GM19452 (cell line): Measurements from ENCODE around the gene NCK1.

Experiments used
- ATAC-seq: cut with Tn5 transposase; IDR thresholded peaks from one replicate; pipeline ENCODE4 v1.9.1; 2021; ENCODE audit not compliant: unreplicated experiment

NCK1 gene

DNA sequence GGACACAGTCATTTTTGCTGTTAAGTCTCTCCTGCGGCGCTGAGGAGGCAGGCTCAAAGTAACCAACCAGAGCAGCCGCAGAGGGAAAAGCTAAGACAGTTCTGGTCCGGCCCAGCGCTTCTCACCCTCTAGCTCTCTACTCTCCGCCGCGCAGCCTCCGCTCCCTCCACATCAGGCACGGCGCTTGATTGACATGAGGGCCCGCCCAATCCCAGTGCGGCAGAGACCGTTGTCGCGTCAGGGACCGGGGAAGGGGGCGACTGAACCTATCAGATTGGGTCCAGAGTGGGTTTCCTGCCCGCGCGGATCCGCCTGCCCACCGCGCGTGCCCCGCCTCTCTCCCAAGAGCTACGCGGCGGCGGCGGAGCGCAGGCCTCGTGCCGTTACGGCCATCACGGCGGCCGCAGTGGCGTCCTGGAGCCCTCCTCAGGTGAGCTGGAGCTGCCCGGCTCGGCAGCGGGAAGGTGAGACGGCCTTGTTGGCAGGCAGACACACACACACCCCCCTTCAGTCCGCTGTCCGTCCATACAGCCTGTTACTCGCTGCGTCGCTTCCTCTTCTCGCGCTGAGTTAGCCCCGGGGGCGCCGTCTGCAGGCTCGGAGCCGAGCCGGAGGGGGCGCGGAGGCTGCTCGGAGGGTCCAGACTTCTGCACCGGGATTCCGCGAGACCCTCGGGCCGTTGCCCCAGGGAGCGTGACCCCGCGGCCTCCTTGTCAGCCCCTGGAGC is at the start of gene NCK1:
TSS of gene NCK1 (plus strand) at position 319 of the 727 bp plus-strand sequence. CDS start 65,794 bp downstream, outside the sequence.
- peak; percentile 98 for ATAC-seq

DNA sequence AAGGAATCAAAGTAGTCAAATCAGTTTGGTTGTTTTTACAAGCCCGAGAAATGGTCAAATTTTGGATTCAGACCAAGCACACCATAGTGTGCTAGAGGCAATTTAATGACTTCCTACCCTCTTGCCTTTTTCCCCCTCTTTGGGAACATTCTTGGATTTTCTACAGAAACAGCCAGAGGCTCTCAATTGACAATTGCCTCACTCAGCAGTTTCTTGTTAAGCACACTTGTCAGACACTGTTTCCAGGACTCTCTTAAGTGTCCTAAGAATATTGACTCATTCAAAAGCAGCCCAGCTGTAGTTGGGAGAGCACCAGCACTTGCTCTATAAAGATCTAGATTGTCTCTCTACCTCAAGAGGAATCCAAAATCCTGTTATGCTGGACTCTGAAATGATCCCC is 44.6 kb upstream of the NCK1 start:
- no peak for ATAC-seq

DNA sequence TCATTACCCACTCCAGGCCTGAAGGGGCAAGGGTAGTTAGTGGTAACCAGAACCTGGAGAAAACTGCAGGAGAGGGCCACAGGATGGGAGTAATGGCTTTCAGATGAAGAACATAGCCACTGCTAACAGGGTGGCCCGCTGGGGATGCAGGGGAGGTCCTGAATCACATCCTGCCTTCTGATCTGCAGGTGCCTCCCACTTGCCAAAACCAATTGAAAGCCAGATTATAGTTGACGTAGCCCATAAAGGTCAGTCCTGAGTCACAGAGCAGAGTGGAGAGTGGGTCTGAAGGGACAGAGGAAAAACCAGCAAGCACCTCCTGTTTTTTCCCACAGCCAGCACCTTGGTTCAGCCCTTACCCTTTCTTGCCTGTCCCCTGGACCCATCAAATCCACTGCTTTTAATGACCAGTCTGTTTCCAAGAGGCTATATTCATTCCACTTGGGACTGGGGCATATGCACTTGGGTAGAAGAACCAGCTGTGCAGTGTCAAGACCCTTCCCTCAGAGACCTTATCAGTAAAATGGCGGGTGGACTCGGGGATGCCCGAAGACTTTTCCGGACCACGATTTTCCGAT is 43.7 kb upstream of the NCK1 start:
- no peak for ATAC-seq

DNA sequence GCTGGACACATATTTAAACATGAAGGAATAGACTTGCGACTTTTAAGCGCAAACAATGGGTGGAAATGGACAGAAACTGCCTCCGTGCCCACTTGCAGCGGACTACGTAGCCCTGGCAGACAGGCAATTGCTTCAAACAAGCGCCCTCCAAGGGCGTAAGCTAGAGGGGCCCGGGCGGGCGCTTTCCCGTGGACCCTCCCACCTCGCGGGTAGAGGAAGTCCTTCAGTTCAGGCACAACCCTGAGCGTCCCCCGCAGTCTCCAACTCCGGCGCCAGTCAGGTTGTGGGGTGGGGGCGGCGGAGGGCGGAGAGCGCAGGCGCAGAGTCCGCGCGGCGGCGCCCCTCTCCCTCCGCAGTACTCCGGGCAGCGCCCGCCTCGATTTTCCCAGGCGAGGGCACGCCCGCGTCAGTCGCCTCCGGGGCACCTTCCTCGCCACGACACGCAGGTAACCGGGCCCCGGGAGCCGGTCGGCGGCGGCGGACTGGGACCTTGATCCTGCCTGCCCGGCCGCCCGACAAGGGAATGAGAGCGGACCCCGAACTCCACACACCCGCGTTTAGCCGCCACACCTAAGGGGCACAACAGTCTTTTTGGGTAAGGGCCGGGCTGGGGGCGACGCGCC is 43.1 kb upstream of the NCK1 start, which contains the start of gene SLC35G2:
TSS of gene SLC35G2 (plus strand) at position 358 of the 623 bp plus-strand sequence. CDS start 35,335 bp downstream, outside the sequence.
- no peak for ATAC-seq

DNA sequence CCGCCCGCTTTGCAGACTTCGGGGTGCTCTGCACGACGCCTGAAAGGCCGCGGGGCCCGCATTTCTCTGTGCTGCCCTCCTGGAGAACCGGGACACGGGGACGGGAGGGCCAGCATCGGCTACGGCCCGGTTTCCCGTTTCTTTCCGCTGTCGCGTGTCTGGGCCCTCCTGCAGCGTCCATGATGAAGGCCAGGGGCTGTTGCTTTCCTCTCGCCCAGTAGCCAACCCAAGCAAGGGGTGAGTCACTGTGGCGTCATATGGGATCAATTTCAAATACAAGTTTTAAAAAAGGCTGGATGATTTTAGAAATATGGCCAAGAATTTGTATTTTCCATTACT is 42.6 kb upstream of the NCK1 start:
- ATAC-seq = no peak

DNA sequence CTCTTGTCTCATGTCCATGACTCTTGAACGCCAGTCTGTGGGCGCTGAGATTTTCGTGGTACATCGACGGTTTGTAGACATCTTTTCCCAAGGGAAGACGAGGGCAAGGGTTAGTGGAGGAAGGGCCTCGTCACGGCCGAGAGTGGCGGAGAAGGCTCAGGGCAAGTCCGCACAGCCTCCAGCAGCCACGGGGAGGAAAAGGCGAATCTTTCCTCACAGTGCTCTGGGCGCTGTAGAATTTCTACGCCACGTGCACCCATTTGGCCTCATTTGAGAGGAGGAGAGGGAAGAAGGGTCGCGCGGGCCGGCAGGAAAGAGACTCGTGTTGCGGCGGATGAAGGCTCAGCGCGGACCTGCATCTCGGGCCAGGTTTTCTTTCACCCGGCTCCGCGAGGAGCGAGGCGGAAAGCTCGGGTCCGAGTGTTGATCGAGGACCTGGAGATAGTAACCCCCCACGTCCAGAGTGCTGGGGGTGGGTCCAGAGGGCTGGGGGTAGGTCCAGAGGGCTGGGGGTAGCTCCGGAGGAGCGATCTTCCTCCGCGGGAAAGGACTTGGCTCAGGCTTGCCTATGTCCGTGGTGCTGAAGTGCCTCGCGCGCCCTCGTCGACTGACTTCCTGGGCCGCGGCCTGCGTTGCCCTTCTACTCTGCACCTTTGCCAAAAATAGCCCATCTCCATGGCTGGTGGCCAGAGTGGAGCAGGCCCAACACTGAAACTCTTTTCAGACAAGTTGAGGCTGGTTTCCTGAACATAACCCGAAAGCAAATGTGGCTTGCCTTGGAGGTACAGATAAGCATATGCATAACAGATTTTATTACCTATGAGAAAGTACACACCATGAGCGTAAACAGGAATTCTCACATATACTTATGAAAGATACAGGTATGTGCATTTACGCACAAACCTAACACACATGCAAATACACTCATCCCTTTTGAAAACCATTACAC is 42.0 kb upstream of the NCK1 start:
- ATAC-seq = no peak

DNA sequence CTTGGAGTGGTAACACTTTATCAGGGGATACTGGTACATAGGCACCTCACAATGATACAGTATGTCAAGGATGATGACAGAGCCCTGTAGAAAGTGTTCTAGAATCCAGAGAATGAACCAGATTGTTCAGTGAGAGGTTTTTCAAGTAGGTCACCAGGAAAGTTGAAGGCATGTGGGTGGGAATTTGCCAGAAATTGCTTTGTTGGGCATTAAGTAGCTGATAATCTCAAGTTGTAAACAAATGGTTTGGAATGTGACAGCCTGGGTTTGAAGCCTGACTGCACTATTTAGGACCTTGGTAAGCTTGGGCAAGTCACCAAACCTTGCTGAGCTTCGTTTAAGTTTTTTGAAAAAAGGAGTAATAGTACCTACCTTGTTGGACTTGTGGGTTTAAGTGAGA is 30.5 kb upstream of the NCK1 start:
- ATAC-seq = no peak

DNA sequence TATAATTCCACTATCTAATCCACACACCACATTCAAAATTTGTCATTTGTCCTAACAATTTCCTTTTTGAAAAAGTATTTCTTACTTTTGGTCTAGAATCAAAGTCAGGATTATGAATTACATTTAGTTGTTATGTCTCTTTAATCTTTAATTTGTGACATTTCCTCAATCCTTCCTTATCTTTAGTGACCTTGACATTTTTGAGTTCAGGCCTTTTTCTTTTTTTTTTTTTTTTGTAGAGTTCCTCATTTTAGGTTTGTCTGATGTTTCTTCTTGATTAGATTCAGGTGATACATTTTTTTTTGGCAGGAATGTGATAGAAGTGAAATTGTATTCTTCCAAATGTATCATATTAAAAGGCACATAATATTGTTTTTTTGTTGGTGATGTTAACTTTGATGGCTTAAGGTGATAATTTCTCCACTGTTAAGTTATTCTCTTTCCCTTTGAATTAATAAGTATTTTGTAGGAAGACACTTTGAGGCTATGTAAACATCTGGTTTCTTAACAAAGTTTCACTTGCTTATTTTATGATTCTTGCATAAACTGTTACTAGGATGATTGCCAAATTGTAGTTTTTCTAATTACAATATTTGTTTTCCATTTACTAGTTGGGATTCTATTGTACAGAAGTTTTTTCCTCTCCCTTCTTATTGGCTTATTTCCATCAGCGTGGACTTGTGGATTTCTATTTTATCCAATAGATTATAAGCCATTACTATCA is 26.8 kb upstream of the NCK1 start:
- no peak for ATAC-seq

DNA sequence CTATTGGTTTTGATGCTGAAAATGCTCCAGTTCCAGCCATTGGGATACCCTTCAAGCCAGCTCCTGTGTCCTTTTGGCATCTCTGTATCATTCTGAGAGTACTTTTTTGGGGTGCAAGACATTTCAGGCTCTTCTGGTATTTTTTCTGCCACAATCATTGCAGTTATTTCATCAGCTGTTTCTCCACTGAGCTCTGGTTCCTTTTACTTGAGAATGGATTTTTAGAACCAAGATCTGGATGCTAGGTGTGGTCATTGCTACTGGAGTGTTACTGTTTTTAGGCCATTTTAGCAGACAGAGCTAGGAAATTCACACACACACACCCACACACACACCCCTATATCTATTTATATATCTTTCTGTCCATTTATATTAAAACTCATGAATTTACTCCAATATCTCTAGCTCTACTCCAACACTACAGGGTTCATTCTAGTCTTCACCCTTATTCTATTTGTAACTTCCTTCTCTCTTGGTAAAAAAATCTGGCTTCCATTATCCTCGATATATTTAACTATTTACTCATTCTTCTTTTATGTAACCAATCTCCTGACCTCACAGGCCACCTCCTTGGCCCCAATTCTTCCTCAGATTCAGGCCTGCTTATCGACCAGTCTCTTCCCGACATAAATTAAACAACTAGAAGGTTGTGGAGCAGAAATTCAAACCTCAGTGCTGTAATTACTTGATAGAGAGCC is 26.0 kb upstream of the NCK1 start:
- no peak for ATAC-seq

DNA sequence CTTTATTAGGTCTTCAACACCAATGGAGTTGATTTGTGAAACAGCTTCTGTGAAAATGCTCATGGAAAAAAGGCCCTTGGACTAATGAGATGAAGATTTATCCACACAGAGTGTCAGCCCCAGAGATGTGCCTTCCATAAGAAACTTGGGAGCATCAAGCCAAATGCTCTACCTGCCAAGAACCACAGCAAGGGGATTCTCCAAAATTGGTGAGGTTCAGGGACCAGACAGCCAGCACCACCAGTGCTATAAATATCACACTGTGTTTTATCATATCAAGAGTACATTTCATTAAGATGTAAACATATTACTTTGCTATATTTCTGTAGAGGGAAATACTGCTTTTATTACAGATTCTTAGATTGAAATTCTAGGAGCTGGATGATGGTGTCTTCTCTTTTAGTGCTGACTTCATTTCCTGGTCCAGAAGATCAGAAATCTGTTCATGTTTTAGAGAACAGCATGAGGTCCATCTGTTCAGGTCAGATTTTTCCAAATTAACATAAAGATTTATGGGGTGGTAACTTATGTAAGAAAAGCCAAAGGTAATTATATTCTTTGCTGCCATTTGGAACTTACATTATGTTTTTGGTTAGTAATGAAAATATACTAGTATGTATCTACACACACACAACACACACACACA is 25.4 kb upstream of the NCK1 start:
- ATAC-seq = no peak

DNA sequence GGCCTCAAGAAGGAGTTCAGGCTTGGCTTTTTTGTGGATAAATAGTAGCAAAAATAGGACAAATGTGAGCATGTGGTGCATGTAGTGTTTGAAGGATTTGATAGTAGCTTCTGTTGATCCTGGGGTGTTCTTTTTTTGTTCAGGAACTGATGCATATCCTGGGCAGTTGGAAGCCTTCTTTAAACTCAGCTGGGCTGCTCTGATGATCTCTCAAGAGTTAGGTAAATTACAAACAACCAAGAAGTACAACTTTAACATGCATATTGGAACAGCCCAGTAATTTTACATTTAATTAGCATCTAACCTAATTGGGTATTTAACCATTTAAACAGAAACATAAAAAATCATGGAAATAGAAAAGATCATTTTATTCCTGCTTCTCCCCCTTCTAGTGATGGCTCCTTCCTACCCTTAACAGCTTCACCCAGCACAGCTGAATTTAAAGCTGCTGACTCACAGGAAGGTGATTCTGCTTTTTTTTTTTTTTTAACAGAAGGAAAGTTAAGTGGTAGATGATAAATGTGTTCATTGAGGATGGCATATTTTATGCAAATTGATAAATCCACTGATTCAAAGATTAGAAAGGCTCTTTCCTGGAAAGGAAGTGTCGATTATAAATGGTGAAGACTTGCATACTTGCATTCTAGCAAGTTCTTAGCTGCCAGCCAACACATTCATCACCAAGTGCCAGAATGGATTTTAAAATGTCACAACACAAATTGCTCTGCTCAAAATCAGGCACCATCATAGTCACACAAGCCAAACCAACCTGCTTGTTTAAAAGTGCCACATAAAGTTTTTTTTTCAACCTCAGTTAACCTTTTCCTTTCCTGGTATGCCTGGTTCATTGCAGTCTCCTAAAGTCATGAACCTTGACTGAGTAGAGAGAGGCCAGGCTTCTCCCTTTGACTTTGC is 23.1 kb upstream of the NCK1 start:
- no peak for ATAC-seq

DNA sequence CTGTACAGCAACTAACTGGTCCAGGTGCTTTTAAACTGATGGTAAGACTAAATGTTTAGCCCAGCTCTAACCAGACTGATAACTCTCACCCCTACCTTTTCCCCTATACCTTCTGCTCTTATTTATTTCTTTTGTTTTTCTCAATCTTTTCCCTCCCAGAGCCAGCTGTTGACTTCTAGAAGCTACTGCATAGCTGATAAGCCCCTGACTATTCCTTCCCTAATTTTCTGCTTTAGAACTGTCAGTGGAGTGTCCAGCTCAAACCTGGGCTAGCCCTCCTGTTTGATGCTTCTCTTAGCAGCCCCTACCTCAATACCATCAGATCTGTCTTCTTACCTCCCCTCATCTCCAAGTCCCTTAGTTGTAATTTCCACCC is 22.5 kb upstream of the NCK1 start:
- no peak for ATAC-seq

DNA sequence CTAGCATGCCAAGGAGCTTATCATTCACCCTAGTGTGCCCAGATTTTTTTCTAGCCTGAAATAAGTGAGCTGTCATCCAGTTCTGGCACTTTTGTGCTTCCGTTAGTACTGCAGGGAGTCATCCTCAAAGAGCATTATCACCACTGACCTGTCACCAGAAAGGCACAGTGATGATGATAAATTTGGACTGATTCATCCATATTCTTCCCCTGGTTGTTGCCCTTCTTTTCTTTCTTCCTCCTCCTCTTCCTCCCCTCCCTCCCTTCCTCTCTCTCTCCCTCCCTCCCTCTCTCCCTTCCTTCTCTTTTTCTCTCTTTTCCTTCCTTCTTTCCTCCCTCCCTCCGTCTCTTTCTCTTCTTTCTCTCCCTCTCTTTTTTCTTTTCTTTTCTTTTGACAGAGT is 21.8 kb upstream of the NCK1 start:
- ATAC-seq = no peak

DNA sequence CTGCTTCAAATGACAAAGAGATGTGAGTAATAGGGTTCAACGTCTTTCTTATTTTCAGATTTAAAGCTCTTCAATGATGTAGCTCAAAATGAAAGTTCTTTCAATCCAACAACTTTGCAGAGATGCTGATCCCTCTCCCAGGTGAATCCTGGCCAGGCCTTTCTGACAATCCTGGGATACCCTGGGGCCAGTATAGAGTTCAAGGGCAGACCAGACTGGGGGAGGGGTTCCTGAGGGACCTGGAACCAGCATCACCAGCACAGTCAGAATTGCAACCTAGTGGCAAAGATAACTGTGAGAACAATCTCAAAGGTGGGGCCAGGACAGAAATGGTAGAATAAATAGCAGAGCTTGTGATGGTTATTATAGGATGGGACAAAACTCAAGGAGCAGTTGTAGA is 19.7 kb upstream of the NCK1 start:
- ATAC-seq = no peak

DNA sequence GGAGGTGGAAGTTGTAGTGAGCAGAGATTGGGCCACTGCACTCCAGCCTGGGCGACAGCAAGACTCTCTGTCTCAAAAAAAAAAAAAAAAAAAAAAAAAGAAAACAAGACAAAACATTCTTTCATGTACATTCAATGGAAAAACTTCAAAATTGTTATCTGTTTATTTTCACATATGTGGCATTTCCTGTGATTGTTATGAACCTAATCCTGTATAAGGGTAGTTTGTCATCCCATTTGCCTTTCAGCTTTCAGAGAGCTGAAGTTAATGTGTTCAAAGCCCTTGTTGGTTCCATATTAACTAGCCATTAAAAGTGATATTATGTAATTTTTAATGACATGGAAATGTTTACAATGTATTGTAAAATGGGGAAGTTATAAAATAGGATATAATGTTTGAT is 17.3 kb upstream of the NCK1 start:
- no peak for ATAC-seq

DNA sequence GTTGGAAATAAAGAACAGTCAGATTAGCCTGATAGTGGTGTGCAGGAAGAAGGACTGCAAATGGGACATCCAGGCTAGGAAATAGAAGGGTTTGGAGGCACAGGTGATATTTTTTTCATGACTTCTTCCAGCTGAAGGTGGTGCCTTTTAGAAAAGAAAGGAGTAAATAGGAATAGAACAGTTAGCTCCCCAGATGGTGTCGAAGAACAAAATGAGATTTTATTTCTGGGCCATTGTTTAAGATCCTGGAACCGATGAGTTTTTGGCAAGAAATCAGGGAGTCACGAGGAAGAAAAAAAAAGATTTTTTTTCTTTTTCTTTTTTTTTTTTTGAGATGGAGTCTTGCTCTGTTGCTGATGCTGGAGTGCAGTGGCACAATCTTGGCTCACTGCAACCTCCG is 9.8 kb upstream of the NCK1 start:
- ATAC-seq = no peak

DNA sequence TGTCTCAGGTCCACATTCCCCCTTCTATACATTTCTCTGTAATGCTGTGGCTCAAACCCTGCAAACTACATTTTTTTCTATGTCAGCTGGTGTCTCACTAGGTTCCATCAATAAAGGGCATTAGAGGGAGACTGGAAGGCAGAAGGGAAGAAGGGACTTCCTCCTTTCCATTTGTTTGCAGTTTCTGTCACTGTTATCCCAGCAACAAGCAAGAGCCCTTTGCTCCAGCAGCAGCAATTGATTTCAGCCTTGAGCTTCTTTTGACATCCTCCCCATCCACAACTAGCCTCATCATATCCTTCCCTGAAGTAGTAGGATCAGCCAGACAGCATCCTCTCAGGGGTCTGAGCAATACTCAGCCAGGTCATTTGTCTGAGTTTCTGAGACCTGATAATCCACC is 5.3 kb upstream of the NCK1 start:
- no peak for ATAC-seq

DNA sequence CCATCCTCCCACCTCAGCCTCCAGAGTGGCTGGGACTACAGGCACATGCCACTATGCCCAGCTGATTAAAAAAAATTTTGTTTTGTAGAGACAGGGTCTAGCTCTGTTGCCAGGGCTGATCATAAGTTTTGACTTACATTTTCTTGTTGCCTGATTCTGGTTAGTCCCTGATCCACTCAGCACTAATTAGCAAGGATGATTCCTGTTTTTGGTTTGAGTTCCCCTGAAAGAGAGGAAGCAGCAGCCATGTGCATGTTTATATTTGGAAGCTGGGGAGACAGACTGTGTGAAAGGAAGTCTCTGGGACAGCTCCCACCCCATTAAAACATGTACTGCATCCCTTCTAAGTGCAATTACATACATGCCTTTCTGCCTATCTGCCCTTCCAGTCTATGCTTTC is 3.6 kb upstream of the NCK1 start:
- no peak for ATAC-seq

DNA sequence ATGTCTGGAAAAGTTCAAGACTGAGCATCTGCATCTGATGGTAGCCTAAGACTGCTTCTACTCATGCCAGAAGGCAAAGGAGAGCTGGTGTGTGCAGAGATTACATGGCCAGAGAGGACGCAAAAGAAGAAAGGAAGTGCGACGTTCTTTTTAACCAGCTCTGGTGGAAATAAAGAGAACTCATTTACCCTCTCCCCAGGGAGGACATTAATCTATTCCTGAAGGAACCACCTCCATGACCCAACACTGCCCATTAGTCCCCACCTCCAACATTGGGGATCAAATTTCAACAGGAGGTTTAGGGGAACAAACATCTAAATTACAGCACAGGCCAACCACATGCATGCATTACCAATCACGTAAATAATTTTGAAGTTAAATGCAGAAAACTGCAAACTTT is 1.5 kb upstream of the NCK1 start:
- no peak for ATAC-seq
